HG02885 (cell line): ENCODE measurements around the gene PTBP1.
"Not testable (repeated sequence)": the region's sequence is repeated elsewhere in the genome, so short reads cannot be mapped to it uniquely, and the experiment has no call there.

ENCODE experiments used
- ATAC-seq: cut with Tn5 transposase; IDR thresholded peaks from one replicate; pipeline ENCODE4 v1.9.1; 2021; ENCODE audit warnings: mild to moderate bottlenecking; ENCODE audit not compliant: unreplicated experiment, poor library complexity

Gene PTBP1

GRCh38 chr19:807627-808422 is 10.6 kb downstream of the PTBP1 start:
- no peak for ATAC-seq

GRCh38 chr19:808423-808775 is 11.1 kb downstream of the PTBP1 start:
- no peak for ATAC-seq

GRCh38 chr19:810077-810855 is 13.0 kb downstream of the PTBP1 start:
- no peak for ATAC-seq

- ATAC-seq, result no peak
Measured at GRCh38 chr19:810883-811489, 13.7 kb downstream of the PTBP1 start.

- ATAC-seq, result no peak
Measured at GRCh38 chr19:811506-812048, 14.3 kb downstream of the PTBP1 start.

GRCh38 chr19:812049-812746 is 14.9 kb downstream of the PTBP1 start:
- no peak for ATAC-seq

GRCh38 chr19:812747-813218 is 15.5 kb downstream of the PTBP1 start:
- no peak for ATAC-seq

- ATAC-seq, result no peak
Measured at GRCh38 chr19:813219-814151, 16.2 kb downstream of the PTBP1 start.

- ATAC-seq, result no peak
Measured at GRCh38 chr19:814152-815078, 17.2 kb downstream of the PTBP1 start.

- no peak for ATAC-seq
Measured at GRCh38 chr19:815079-815774, 18.0 kb downstream of the PTBP1 start.

DNA sequence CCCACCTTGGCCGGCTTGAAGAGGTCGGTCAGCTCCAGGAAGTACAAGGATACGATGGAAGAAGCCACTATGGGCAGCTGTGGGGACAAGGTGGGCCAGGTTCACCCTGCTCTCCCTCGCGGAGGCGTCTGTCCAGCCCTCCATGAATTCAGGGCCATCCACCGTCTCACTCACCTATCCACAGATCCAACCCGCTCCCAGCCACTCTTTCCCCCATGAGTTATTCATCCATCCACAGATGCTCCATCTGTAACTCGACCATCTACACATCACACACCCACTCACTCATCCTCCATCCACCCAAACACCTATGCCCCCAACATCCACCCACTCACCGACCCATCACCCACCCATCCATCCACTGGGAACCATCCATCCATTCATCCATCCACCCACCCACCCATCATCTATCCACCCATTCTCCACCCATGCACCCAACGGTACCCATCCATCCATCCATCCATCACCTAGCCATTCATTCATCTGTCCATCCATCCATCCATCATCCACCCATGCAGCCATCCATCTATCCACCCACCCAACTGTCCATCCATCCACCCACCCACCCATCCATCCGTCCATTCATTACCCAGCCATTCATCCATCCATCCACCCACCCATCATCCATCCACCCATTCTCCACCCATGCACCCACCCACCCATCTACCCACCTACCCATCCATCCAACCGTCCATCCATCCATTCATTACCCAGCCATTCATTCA is 18.7 kb downstream of the PTBP1 start:
- ATAC-seq, result no peak

GRCh38 chr19:816500-816857 is 19.2 kb downstream of the PTBP1 start:
- no peak for ATAC-seq

DNA sequence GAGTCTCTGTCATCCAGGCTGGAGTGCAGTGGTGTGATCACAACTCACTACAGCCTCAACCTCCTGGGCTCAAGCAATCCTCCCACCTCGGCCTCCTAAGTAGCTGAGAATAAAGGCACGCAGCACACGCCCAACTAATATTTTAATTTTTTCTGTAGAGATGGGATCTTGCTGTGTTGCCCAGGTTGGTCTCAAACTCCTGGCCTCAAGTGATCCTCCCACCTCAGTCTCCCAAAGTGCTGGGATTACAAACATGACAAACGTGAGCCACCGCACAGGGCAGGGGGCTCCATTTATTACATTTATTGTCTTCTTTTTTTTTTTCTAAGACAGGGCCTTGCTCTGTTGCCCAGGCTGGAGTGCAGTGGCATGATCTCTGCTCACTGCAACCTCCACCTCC is 23.0 kb downstream of the PTBP1 start:
- not testable (repeated sequence) for ATAC-seq

GRCh38 chr19:821231-821824 is 24.1 kb downstream of the PTBP1 start:
- ATAC-seq, result no peak

- no peak for ATAC-seq
Measured at GRCh38 chr19:821825-822503, 24.7 kb downstream of the PTBP1 start, which contains the start of gene PLPPR3. Gene PLPPR3 (minus strand): TSS chr19:821955. CDS start chr19:821559, 396 bp downstream.

GRCh38 chr19:823565-824121 is 26.4 kb downstream of the PTBP1 start:
- ATAC-seq, result no peak
